Kidney capillary endothelial cell (primary cell): ENCODE results near the gene TCF25.
"Not testable (repeated sequence)": the region's sequence is repeated elsewhere in the genome, so short reads cannot be mapped to it uniquely, and the experiment has no call there.

Experiments used
- DNase-seq: peaks from one replicate; pipeline ENCODE4 v3.0.0-alpha.2; 2018; ENCODE audit warnings: low spot score

The TCF25 gene

GRCh38 chr16:89873109-89873971 is at the start of gene TCF25:
TSS of gene TCF25 (plus strand) at chr16:89873592. CDS start at chr16:89873668, 76 bp downstream.
- peak; percentile 78 for DNase-seq

- DNase-seq, result not testable (repeated sequence)
These were observed 49.6 kb upstream of the TCF25 start for GRCh38 chr16:89823824-89824148.

- no peak for DNase-seq
These were observed 46.6 kb upstream of the TCF25 start for GRCh38 chr16:89826531-89827382.

GRCh38 chr16:89827383-89828198 is 45.8 kb upstream of the TCF25 start:
- DNase-seq, result peak; percentile 26

- DNase-seq, result peak; percentile 73
These were observed 45.1 kb upstream of the TCF25 start, which contains the start of gene SPIRE2 for GRCh38 chr16:89828199-89828869. TSS of gene SPIRE2 (plus strand) at chr16:89828475. CDS start at chr16:89828551, 76 bp downstream.

GRCh38 chr16:89828870-89829629 is 44.3 kb upstream of the TCF25 start:
- no peak for DNase-seq

GRCh38 chr16:89829630-89830437 is 43.6 kb upstream of the TCF25 start:
- DNase-seq, result no peak

- no peak for DNase-seq
These were observed 41.5 kb upstream of the TCF25 start for GRCh38 chr16:89831810-89832328.

- not testable (repeated sequence) for DNase-seq
These were observed 39.6 kb upstream of the TCF25 start for GRCh38 chr16:89833664-89834363.

GRCh38 chr16:89834813-89835363 is 38.5 kb upstream of the TCF25 start:
- not testable (repeated sequence) for DNase-seq

- DNase-seq, result not testable (repeated sequence)
These were observed 36.9 kb upstream of the TCF25 start for GRCh38 chr16:89836484-89836883.

GRCh38 chr16:89837014-89837546 is 36.3 kb upstream of the TCF25 start:
- no peak for DNase-seq

- DNase-seq, result no peak
These were observed 32.1 kb upstream of the TCF25 start for GRCh38 chr16:89841275-89841674.

- DNase-seq, result no peak
These were observed 30.7 kb upstream of the TCF25 start for GRCh38 chr16:89842471-89843408.

GRCh38 chr16:89843409-89844350 is 29.7 kb upstream of the TCF25 start:
- DNase-seq, result no peak

- DNase-seq, result no peak
These were observed 28.6 kb upstream of the TCF25 start for GRCh38 chr16:89844739-89845339.
